Hematopoietic multipotent progenitor cell (in vitro differentiated cells): ENCODE data around the gene HERPUD1. TPM values are rescaled to one million over a fixed set of nuclear protein-coding genes. Genes with fewer than 3 reads are reported as not detected.
A peak's percentile ranks its signal among the peaks of the same experiment; 100 is the strongest.
"Not testable (repeated sequence)": the region's sequence is repeated elsewhere in the genome, so short reads cannot be mapped to it uniquely, and the experiment has no call there.

Experiments used
- DNase-seq, 3 donors: peaks; one replicate each; pipeline ENCODE4 v3.0.0-alpha.2; 2011 to 2015; ENCODE audit warnings: low read depth in 2 of 3, low spot score in 2 of 3
- total RNA-seq: library from RNA; depleted of rRNA; stranded (reverse); fragments of >200 nt; gene quantifications from one replicate; pipeline ENCODE4 v1.2.3, GENCODE V29; 2012

HERPUD1 gene
- 52.2 TPM for total RNA-seq

GRCh38 chr16:56931892-56932720 lies at the start of gene HERPUD1:
Gene HERPUD1, plus strand, starts transcription at chr16:56932142. Its CDS starts 103 bp downstream, at chr16:56932245.
- DNase-seq: peak; percentile 97 to 99 (median 98)

GRCh38 chr16:56883586-56883985 lies 48.4 kb upstream of the HERPUD1 start:
- no peak for DNase-seq

GRCh38 chr16:56884026-56884582 lies 47.8 kb upstream of the HERPUD1 start:
- DNase-seq: no peak

- DNase-seq: not testable (repeated sequence)
These were observed 47.0 kb upstream of the HERPUD1 start for GRCh38 chr16:56884929-56885328.

GRCh38 chr16:56885446-56886162 lies 46.3 kb upstream of the HERPUD1 start:
- DNase-seq: no peak

GRCh38 chr16:56886296-56886695 lies 45.6 kb upstream of the HERPUD1 start:
- no peak for DNase-seq

GRCh38 chr16:56886826-56887225 lies 45.1 kb upstream of the HERPUD1 start:
- no peak for DNase-seq

- no peak for DNase-seq
These were observed 43.1 kb upstream of the HERPUD1 start for GRCh38 chr16:56888806-56889205.

GRCh38 chr16:56889206-56889605 lies 42.7 kb upstream of the HERPUD1 start:
- DNase-seq: no peak

- DNase-seq: no peak
These were observed 40.3 kb upstream of the HERPUD1 start for GRCh38 chr16:56891685-56892084.

- DNase-seq: no peak
These were observed 39.2 kb upstream of the HERPUD1 start for GRCh38 chr16:56892705-56893104.

- no peak for DNase-seq
These were observed 37.5 kb upstream of the HERPUD1 start for GRCh38 chr16:56894331-56894917.

GRCh38 chr16:56895813-56896212 lies 36.1 kb upstream of the HERPUD1 start:
- DNase-seq: no peak

GRCh38 chr16:56896244-56896643 lies 35.7 kb upstream of the HERPUD1 start:
- DNase-seq: no peak

- no peak for DNase-seq
These were observed 34.7 kb upstream of the HERPUD1 start for GRCh38 chr16:56897026-56897799.

GRCh38 chr16:56898847-56899246 lies 33.1 kb upstream of the HERPUD1 start:
- no peak for DNase-seq

- no peak for DNase-seq
These were observed 28.1 kb upstream of the HERPUD1 start for GRCh38 chr16:56903866-56904265.

GRCh38 chr16:56907401-56907800 lies 24.5 kb upstream of the HERPUD1 start:
- DNase-seq: no peak

- no peak for DNase-seq
These were observed 22.4 kb upstream of the HERPUD1 start for GRCh38 chr16:56909527-56909979.

GRCh38 chr16:56910112-56910511 lies 21.8 kb upstream of the HERPUD1 start:
- DNase-seq: no peak
